Stimulated activated naive B cell treated with anti-CD40 and anti-IgM and Interleukin-4, amounts not matched to agents 10 μg/mL and 1 μg/mL and 100 μg/mL, for 72 hours (primary cell): Measurements from ENCODE around the gene ITPK1.
"Not testable (repeated sequence)": the region's sequence is repeated elsewhere in the genome, so short reads cannot be mapped to it uniquely, and the experiment has no call there.

Source experiments
- ATAC-seq, 2 donors: fragments of 150-1000 bp; cut with Tn5 transposase; replicated peaks; 2 replicates each; pipeline ENCODE4 v1.10.0; 2021; ENCODE audit warnings: moderate library complexity in 1 of 2
- DNase-seq: peaks from one replicate; pipeline ENCODE4 v3.0.0; 2021
- H3K27ac Mint-ChIP-seq: one replicate; pipeline ENCODE4 v1.8.0; 2022; ENCODE audit warnings: mild to moderate bottlenecking, mixed read lengths
- H3K27me3 Mint-ChIP-seq, 2 donors: one replicate each; pipeline ENCODE4 v1.8.0; 2022; ENCODE audit warnings: mixed read lengths in 2 of 2
- H3K36me3 Mint-ChIP-seq, 2 donors: one replicate each; pipeline ENCODE4 v1.8.0; 2022; ENCODE audit warnings: mixed read lengths in 2 of 2, mild to moderate bottlenecking in 1 of 2
- H3K4me1 Mint-ChIP-seq, 2 donors: one replicate each; pipeline ENCODE4 v1.8.0; 2022; ENCODE audit warnings: mixed read lengths in 2 of 2, mild to moderate bottlenecking in 1 of 2
- H3K4me3 Mint-ChIP-seq, 2 donors: one replicate each; pipeline ENCODE4 v1.8.0; 2022; ENCODE audit warnings: mild to moderate bottlenecking in 2 of 2, mixed read lengths in 2 of 2, moderate library complexity in 1 of 2
- H3K9me3 Mint-ChIP-seq, 2 donors: one replicate each; pipeline ENCODE4 v1.8.0; 2022; ENCODE audit warnings: mixed read lengths in 2 of 2, mild to moderate bottlenecking in 1 of 2

Gene ITPK1

GRCh38 chr14:93115821-93116675 is at the start of gene ITPK1:
Gene ITPK1 (minus strand): TSS chr14:93115925. CDS start chr14:93115163, 762 bp downstream.
- H3K4me1 Mint-ChIP-seq = peaks cover 34 to 38% of the 10 kb centered on the region in 2 donors
- DNase-seq = peak; percentile 36
- peak within 1 kb of the TSS; percentile 90 to 96 for H3K4me3 Mint-ChIP-seq
- H3K9me3 Mint-ChIP-seq = no peaks in the 10 kb centered on the region
- peaks cover 0 to 3% of the 10 kb centered on the region in 2 donors for H3K36me3 Mint-ChIP-seq
- peak within 1 kb of the TSS; percentile 90 for H3K27ac Mint-ChIP-seq
- ATAC-seq = peak; percentile 62 to 68
- H3K27me3 Mint-ChIP-seq = no peaks in the 10 kb centered on the region

- Mint-ChIP-seq H3K4me3 (no peak overlapping the region), H3K27me3 (no peaks in the 10 kb centered on the region), H3K4me1 (no peaks in the 10 kb centered on the region), H3K9me3 (no peaks in the 10 kb centered on the region), H3K36me3 (no peaks in the 10 kb centered on the region), H3K27ac (no peak overlapping the region)
- DNase-seq (no peak), ATAC-seq (no peak)
Measured at GRCh38 chr14:93163564-93163963, 47.8 kb upstream of the ITPK1 start.

GRCh38 chr14:93161411-93161940 is 45.8 kb upstream of the ITPK1 start:
- no peak overlapping the region for H3K4me3 Mint-ChIP-seq
- no peaks in the 10 kb centered on the region for H3K9me3 Mint-ChIP-seq
- H3K4me1 Mint-ChIP-seq = no peaks in the 10 kb centered on the region
- ATAC-seq (no peak), DNase-seq (no peak)
- no peaks in the 10 kb centered on the region for H3K36me3 Mint-ChIP-seq
- H3K27ac Mint-ChIP-seq = no peak overlapping the region
- H3K27me3 Mint-ChIP-seq = no peaks in the 10 kb centered on the region

GRCh38 chr14:93160353-93160801 is 44.7 kb upstream of the ITPK1 start:
- no peaks in the 10 kb centered on the region for H3K36me3 Mint-ChIP-seq
- H3K27ac Mint-ChIP-seq = no peak overlapping the region
- H3K4me3 Mint-ChIP-seq = no peak overlapping the region
- H3K27me3 Mint-ChIP-seq = no peaks in the 10 kb centered on the region
- no peaks in the 10 kb centered on the region for H3K4me1 Mint-ChIP-seq
- no peaks in the 10 kb centered on the region for H3K9me3 Mint-ChIP-seq
- ATAC-seq = peak in 1 of 2 donors; percentile 53
- no peak for DNase-seq

- not testable (repeated sequence) for H3K9me3 Mint-ChIP-seq, DNase-seq, H3K27me3 Mint-ChIP-seq, H3K4me3 Mint-ChIP-seq, H3K4me1 Mint-ChIP-seq, H3K27ac Mint-ChIP-seq, H3K36me3 Mint-ChIP-seq, ATAC-seq
Measured at GRCh38 chr14:93159625-93160352, 44.1 kb upstream of the ITPK1 start.

- DNase-seq, H3K36me3 Mint-ChIP-seq: not testable (repeated sequence)
Measured at GRCh38 chr14:93158349-93158748, 42.6 kb upstream of the ITPK1 start.

GRCh38 chr14:93156693-93157369 is 41.1 kb upstream of the ITPK1 start:
- Mint-ChIP-seq H3K9me3 (no peaks in the 10 kb centered on the region), H3K27me3 (peaks cover 4 to 9% of the 10 kb centered on the region in 2 donors), H3K4me3 (no peak overlapping the region), H3K36me3 (no peaks in the 10 kb centered on the region), H3K4me1 (no peaks in the 10 kb centered on the region), H3K27ac (no peak overlapping the region)
- no peak for DNase-seq
- no peak for ATAC-seq

More at GRCh38 chr14:93158349-93158748, 42.6 kb upstream of the ITPK1 start:
- H3K4me1 Mint-ChIP-seq, H3K27ac Mint-ChIP-seq, H3K9me3 Mint-ChIP-seq, H3K27me3 Mint-ChIP-seq, H3K4me3 Mint-ChIP-seq, ATAC-seq: not testable (repeated sequence)

GRCh38 chr14:93155667-93156066 is 39.9 kb upstream of the ITPK1 start:
- no peaks in the 10 kb centered on the region for H3K9me3 Mint-ChIP-seq
- peaks cover 4 to 12% of the 10 kb centered on the region in 2 donors for H3K27me3 Mint-ChIP-seq
- H3K4me1 Mint-ChIP-seq = peaks cover 0 to 1% of the 10 kb centered on the region in 2 donors
- H3K27ac Mint-ChIP-seq = no peak overlapping the region
- DNase-seq (no peak), ATAC-seq (no peak)
- no peak overlapping the region for H3K4me3 Mint-ChIP-seq
- no peaks in the 10 kb centered on the region for H3K36me3 Mint-ChIP-seq

GRCh38 chr14:93153121-93153520 is 37.4 kb upstream of the ITPK1 start:
- Mint-ChIP-seq H3K4me1 (peaks cover 0 to 8% of the 10 kb centered on the region in 2 donors), H3K27ac (no peak overlapping the region), H3K27me3 (peaks cover 9 to 16% of the 10 kb centered on the region in 2 donors), H3K36me3 (no peaks in the 10 kb centered on the region), H3K4me3 (no peak overlapping the region), H3K9me3 (no peaks in the 10 kb centered on the region)
- no peak for DNase-seq
- ATAC-seq = no peak

- Mint-ChIP-seq H3K36me3 (no peaks in the 10 kb centered on the region), H3K9me3 (no peaks in the 10 kb centered on the region)
- ATAC-seq = no peak
Measured at GRCh38 chr14:93150227-93151208, 34.8 kb upstream of the ITPK1 start.

GRCh38 chr14:93148979-93149378 is 33.3 kb upstream of the ITPK1 start:
- Mint-ChIP-seq H3K4me3 (no peak overlapping the region), H3K27me3 (peaks cover 9 to 16% of the 10 kb centered on the region in 2 donors), H3K9me3 (no peaks in the 10 kb centered on the region), H3K27ac (no peak overlapping the region), H3K36me3 (no peaks in the 10 kb centered on the region), H3K4me1 (peaks cover 0 to 8% of the 10 kb centered on the region in 2 donors)
- DNase-seq = no peak
- no peak for ATAC-seq

More at GRCh38 chr14:93150227-93151208, 34.8 kb upstream of the ITPK1 start:
- Mint-ChIP-seq H3K27me3 (peaks cover 9 to 16% of the 10 kb centered on the region in 2 donors), H3K27ac (no peak overlapping the region), H3K4me1 (peaks cover 0 to 8% of the 10 kb centered on the region in 2 donors), H3K4me3 (no peak overlapping the region)
- no peak for DNase-seq

GRCh38 chr14:93146119-93146518 is 30.4 kb upstream of the ITPK1 start:
- ATAC-seq = peak in 1 of 2 donors; percentile 41
- H3K27ac Mint-ChIP-seq = no peak overlapping the region
- no peaks in the 10 kb centered on the region for H3K9me3 Mint-ChIP-seq
- no peak overlapping the region for H3K4me3 Mint-ChIP-seq
- no peaks in the 10 kb centered on the region for H3K36me3 Mint-ChIP-seq
- H3K27me3 Mint-ChIP-seq = peaks cover 4 to 6% of the 10 kb centered on the region in 2 donors
- H3K4me1 Mint-ChIP-seq = peaks cover 0 to 8% of the 10 kb centered on the region in 2 donors
- no peak for DNase-seq
